ENCODE results near the gene RNF121.
"Not testable (repeated sequence)": the region's sequence is repeated elsewhere in the genome, so short reads cannot be mapped to it uniquely, and the experiment has no call there.

Gene RNF121

DNA sequence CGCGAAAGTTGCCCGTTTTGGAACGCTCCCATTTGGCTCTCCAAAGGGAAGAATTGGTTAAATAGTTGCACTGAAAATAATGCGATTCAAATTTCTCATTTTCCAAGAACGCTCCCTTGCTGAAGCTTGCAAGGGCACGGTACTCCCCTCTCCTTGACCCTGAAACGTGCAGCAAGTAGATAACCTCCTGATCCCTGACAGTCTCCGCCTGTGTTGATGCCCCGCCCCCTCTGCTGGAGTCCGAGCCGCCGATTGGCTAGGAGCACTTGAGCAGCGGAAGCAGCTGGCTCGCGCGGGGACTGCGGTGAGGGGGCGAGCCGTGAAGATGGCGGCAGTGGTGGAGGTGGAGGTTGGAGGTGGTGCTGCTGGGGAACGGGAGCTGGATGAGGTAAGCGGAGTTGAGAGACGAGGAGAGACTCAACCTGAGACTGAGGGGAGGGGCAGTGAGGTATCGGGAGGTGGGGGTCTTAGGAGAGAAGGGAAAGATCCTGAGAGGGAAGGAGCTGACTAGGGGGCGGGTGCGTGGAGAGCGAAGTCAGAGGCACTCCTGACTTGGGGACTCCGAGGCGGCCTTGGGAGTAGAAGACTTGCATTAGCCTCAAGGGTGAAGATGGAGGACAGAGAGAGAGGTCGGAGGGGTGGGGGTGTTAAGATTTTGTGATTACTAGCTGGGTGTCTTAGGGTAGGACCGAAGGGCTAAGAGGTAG lies at the start of gene RNF121:
Gene RNF121 (plus strand): TSS at position 310 of the 707 bp plus-strand sequence. CDS start 16 bp downstream, at position 326.
- peak; percentile 99 for DNase-seq

DNA sequence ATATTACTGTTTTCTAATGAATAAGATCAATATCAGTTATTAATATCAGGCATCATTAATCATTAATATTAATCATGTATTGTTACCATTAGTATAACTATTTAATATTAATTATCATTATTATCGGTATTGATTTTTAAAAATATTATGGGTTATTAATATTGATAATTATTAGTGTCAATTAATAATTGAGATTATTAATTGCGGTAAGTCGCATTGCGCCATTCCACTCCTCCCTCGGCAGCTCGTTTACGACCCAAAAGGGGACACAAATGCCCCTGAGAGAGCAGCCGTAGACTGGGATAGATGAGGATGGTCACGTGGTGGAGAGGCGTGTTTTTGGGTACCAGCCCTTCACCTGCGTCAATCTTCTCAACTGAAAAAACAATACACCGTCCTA lies 43.0 kb upstream of the RNF121 start:
- not testable (repeated sequence) for DNase-seq

DNA sequence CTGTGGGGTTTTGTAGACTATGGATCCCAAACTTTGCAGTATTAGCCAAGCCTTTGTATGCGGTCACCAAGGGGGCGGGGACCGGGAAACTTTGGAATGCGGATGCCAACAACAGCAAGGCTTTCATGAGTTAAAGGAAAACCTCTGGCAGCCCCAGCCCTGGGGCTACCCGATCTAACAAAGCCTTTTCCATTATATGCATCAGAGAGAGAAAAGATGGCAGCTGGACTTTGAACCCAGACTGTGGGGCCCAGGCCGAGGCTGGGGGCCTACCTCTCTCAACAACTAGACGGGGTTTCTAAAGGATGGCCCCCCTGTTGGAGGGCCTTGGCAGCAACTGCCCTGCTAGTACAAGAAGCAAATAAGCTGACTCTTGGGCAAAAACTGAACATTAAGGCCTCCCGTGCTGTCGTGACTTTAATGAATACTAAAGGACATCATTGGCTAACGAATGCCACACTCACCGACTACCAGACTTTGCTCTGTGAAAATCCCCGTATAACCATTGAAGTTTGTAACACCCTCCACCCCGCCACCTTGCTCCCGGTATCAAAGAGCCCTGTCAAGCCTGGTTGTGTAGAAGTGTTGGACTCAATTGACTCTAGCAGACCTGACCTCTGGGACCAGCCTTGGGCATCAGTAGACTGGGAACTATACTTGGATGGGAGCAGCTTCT lies 40.4 kb upstream of the RNF121 start:
- not testable (repeated sequence) for DNase-seq

DNA sequence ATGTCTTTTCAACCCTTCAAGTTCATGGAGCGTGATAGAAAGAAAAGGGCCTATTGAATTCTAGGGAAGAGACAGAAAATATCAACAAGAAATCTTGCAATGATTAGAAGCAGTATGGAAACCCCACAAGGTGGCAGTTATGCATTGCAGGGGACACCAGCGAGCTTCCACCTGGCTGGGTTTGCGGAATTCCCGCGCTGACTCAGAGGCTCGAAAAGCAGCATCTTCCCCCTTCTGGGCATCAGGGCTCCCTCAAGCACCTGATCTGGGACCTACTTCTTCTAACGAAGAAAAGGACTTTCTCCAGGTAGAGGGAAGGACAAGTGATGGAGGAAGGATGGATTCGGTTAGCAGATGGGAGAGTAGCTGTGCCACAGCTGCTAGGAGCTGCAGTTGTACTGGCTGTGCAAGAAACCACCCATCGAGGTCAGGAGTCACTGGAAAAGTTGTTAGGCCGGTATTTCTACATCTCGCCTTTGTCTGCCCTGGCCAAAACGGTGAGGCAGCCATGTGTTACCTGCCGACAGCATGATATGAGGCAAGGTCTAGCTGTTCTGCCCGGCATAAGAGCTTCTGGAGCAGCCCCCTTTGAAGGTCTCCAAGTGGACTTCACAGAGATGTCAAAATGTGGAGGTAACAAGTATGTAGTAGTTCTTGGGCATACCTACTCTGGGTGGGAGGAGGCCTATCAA lies 39.5 kb upstream of the RNF121 start:
- not testable (repeated sequence) for DNase-seq

DNA sequence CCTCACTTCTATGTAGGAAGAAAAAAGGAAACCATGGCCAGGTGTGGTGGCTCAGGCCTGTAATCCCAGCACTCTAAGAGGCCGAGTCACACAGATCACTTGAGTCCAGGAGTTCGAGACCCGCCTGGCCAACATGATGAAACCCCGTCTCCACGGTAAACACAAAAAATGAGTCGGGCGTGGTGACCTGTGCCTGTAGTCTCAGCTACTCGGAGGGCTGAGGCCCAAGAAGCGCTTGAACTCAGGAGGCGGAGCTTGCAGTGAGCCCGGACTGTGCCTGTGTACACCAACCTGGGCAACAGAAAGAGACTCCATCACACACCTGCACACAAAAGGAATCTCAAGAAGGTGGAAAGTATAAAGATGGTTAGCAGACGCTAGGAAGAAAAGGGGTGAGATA lies 32.9 kb upstream of the RNF121 start:
- DNase-seq: no peak

DNA sequence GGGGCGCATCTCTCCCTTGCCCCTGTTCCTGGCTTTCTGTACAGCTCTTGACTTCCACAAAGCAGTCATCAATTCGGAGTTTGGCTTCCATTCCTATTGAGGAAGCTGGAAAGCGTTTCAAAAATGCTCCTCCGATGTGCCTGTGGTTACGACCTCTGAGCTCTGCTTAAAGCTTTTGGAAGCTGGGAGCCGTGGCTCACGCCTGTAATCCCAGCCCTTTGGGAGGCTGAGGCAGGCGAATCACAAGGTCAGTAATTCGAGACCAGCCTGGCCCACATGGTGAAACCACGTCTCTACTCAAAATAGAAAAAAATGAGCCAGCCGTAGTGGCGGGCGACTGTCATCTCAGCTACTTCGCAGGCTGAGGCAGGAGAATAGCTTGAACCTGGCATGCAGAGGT lies 27.7 kb upstream of the RNF121 start:
- DNase-seq: not testable (repeated sequence)

DNA sequence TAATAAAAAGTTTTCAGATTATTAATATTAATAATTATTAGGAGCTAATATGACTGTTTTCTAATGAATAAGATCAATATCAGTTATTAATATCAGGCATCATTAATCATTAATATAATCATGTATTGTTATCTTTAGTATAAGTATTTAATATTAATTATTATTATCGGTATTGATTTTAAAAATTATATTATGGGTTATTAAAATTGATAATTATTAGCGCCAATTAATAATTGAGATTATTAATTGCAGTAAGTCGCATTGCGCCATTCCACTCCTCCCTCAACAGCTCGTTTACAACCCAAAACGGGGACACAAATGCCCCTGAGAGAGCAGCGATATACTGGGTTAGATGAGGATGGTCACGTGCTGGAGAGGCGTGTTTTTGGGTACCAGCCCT lies 20.6 kb upstream of the RNF121 start:
- DNase-seq: no peak

DNA sequence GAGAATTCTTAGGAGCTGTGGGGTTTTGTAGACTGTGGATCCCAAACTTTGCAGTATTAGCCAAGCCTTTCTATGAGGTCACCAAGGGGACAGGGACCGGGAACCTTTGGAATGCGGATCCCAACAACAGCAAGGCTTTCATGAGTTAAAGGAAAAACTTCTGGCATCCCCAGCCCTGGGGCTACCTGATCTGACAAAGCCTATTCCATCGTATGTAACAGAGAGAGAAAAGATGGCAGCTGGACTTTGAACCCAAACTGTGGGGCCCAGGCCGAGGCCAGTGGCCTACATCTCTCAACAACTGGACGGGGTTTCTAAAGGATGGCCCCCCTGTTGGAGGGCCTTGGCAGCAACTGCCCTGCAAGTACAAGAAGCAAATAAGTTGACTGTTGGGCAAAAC lies 18.1 kb upstream of the RNF121 start:
- not testable (repeated sequence) for DNase-seq

DNA sequence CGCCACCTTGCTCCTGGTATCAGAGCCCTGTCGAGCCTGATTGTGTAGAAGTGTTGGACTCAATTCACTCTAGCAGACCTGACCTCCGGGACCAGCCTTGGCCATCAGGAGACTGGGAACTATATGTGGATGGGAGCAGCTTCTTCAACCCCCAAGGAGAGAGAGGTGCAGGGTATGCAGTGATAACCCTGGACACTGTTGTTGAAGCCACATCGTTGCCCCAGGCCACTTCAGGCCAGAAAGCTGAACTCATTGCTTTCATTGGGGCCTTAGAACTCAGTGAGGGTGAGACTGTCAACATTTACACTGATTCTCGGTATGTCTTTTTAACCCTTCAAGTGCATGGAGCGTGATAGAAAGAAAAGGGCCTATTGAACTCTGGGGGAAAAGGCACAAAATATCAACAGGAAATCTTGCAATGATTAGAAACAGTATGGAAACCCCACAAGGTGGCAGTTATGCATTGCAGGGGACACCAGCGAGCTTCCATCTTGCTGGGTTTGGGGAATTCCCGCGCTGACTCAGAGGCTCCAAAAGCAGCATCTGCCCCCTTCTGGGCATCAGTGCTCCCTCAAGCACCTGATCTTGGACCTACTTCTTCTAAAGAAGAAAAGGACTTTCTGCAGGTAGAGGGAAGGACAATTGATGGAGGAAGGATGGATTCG lies 17.4 kb upstream of the RNF121 start:
- peak; percentile 81 for DNase-seq

DNA sequence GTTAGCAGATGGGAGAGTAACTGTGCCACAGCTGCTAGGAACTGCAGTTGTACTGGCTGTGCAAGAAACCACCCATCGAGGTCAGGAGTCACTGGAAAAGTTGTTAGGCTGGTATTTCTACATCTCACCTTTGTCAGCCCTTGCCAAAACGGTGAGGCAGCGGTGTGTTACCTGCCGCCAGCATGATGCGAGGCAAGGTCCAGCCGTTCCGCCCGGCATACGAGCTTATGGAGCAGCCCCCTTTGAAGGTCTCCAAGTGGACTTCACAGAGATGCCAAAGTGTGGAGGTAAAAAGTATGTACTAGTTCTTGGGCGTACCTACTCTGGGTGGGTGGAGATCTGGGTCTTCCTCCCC lies 16.9 kb upstream of the RNF121 start:
- not testable (repeated sequence) for DNase-seq

DNA sequence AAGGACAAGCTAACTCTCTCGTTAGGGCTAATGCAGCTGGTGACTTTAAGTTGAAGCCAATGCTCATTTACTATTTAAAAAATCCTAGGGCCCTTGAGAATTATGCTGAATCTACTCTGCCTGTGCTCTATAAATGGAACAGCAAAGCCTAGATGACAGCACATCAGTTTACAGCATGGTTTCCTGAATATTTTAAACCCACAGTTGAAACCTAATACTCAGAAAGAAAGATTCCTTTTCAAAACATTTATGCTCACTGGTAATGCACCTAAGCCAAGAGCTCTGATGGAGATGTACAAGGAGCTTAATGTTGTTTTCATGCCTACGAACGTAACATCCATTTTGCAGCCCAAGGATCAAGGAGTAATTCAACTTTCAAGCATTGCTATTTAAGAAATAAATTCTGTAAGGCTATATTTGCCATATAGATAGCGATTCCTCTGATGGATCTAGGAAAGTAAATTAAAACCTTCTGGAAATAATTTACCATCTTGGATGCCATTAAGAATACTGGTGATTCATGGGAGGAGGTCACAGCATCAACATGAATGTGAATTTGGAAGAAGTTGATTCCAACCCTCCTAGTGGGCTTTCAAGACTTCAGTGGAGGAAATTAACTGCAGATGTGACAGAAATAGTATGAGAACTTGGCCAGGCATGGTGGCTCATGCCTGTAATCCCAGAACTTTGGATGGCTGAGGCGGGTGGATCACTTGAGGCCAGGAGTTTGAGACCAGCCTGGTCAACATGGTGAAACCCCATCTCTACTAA lies 14.9 kb upstream of the RNF121 start:
- DNase-seq: no peak

DNA sequence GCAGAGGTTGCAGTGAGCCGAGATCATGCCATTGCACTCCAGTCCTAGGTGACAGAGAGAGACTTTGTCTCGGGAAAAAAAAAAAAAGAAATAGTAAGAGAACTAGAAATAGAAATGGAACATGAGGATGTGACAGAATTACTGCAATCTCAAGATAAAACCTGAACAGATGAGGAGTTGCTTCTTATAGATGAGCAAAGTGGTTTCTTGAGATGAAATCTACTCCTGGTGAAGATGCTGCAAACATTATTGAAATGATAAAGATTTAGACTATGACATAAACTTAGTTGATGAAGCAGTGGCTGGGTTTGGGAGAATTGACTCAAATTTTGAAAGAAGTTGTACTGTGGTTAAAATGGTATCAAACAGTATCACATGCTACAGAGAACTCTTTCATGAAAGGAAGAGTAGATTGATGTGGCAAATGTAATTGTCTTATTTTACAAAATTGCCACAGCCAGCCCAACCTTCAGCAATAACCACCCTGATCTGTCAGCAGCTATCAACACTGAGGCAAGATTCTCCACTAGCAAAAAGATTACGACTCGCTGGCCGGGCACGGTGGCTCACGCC lies 14.1 kb upstream of the RNF121 start:
- no peak for DNase-seq

DNA sequence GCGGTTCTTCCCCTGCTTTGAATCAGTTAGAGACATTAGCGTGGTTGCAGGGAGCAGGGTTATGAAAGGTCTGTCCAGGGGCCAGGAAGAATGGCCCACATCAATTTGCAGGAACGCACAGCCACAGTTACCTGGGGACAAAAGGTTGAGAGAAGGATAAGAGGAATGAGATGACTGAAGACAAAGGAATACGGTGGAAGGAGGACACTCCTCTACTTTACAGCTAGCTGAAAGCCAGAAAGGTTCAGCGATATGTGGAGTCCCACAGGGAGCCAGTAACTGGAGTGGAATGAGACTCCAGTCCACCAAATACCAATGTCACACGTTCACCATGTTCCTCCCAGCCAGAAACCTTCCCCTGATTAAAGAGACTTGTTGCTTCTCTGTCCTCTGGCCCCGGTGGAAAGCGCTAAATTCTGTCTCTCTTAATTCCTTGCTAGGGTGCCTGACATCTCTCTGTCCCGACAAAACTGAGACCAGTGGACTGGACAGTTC lies 11.2 kb upstream of the RNF121 start:
- no peak for DNase-seq

DNA sequence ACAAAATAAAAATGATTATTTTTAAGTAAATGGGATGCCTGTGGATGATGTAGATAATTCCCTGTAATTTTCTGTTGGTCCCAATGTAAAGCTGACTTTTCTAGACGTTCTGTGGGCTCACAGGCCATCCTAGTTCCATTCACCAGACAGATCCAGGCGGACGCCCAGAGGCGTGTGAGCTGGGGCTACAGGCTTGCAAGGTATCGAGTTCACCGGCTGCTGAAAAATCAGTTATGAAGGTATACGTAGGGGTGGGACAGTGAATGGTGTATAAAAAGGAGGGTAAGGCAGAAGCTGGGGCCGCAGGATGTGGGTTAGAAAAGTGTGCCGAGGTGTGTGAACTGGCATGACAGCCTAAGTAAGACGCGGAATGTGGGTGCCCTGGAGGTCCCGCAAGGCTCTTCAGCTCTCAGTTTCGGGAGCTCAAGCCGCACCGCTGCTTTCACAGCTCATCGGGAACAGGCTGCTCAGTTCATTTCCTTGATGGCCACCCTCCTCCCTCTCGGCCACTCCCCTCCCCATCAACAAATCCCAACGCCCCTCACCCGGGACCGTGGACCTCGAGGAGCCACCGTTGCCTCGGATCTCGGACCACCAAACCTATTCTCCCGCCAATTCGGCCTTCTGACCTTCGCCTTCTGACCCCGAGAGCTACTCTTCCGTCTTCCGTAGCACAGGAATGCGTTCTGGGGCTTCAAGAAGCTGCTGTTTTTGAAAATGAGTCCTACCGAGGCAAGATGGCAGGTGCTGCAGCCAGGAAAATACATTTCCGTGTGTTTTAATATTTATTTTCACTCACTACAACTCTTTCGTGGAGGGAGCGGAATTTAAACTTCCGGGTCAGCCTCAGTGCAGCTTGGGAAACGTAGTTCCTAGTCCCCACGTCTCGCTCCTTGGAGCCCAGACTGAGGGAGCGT lies 768 bp upstream of the RNF121 start, which contains the start of gene XNDC1N:
Gene XNDC1N (minus strand): TSS at position 775 of the 917 bp plus-strand sequence. CDS start 5,241 bp downstream, outside the sequence.
- peak; percentile 55 for DNase-seq

DNA sequence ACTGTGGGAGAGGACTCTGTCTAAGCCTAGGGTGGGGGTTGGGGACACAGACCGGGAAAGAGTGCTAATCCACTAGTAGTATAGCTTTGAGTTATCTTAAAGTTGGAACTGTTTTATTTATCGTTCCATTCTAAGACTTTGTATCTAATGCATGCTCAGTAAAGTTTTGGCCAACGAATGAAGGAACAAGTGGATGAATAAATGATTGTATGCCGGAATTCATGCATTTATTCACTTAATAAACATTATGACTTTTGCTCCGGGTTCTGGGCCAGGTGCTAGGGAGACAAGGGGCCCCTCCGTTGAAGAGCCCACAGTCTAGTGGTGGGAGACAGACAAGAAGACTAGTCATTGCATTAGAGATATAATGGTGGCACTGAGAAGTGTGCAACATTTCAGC lies 645 bp downstream of the RNF121 start:
- DNase-seq: no peak

DNA sequence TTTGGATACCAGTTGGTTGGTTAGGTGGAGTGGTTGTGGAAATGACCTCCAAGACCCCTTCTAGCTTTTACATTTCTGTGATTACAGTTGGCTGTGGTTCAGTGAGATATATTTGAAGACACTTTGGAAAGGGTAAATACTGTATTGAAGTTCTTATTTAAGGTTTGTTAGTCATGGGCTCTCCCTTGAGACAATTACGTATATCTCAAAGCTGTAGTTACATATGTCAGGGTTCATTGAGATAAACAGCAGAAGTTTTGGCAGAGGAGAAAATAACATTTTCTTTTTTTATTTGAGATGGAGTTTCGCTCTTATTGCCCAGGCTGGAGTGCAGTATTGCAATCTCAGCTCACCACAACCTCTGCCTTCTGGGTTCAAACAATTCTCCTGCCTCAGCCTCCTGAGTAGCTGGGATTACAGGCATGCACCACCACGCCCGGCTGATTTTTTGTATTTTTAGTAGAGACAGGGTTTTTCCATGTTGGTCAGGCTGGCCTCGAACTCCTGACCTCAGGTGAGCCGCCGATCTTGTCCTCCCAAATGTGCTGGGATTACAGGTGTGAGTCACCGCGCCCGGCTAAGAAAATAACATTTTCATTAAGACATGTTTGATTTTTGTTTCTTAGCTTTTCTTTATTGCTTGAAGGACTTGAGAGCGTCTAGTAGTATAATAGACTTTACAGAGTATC lies 1.9 kb downstream of the RNF121 start:
- DNase-seq: no peak

DNA sequence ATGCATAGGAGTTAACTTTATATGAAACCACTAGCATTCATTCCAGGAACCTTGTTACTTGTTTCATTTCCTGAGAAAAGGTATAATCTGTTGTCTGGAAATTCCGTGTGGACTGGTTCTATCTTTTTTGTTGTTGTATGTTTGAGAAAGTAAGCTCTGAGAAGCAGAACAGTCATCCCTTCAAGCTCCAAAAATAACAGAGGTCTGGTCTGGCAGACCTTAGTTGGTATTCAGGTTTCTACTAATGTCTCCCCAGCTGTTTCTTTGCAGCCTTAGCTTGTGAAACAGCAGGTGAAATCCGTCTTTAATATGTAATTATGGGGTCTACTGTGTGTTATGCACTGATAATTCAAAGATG lies 2.4 kb downstream of the RNF121 start:
- DNase-seq: no peak

DNA sequence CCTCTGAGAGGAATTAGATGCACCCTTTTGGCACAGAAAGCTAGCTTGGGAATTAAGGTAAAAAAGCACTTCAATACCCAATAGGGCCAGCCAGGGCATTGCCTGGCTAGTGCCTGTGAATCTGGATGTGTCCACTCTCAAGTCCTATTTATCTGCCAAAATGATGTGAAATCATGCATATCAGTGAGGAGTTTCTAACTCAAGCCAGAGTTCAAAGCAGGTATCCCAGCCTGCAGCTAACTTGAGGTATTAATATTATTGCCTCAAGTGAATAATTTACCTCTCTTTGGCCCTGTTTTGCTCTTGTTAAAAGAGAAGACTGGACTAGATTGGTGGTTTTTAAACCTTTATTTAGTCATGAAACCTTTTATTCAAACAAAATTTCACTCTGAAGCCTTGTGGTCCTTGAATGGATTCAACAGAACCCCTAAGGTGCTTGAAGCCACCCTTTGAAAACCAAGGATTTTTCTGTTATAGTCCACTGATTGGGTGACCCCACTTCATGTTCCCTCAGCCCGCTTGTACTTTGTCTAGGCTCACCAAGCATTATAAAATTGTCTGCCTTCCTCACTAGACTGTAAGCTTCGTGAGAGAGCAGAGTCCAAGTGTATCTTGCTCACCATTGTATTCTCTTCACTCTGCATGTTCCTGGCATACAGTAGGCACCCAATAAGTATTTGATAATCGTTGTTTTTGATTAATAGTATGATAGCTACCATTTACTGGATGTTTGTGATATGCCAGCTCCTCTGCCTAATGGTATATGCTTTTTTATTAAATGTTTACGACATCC lies 4.5 kb downstream of the RNF121 start:
- no peak for DNase-seq

DNA sequence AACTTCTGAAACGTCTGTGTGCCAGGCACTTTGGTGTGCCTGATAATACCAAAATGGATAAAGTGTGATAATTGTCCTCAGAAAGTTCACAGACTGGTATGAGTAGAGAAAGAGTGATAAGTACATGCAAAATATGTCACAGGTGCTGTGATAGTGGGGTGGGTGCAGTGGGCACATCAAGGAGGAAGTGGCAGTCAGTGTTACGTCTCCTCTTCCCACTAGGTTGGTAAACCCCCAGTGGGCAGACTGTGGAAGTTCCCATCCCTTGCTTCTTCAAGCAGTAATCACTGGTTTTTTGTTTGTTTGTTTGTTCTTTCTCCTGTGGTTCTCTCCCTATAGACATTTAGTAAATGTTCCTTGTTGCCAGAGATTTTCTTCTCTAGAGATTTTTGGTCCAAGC lies 5.4 kb downstream of the RNF121 start:
- no peak for DNase-seq
